DLD1 (cell line): ENCODE results near the gene SH3GLB2.

ENCODE experiments used
- in situ Hi-C: cut with HindIII; loops from 2 replicates; pipeline ENCODE4 v1.10.0; 2017; ENCODE audit warnings: low sequenced_read_pairs

SH3GLB2 gene

GRCh38 chr9:129054163-129054851 lies 26.2 kb upstream of the SH3GLB2 start:
- in situ Hi-C loops, result no loop called here

GRCh38 chr9:129053020-129053419 lies 24.9 kb upstream of the SH3GLB2 start:
- in situ Hi-C loops, result no loop called here

GRCh38 chr9:129052592-129052991 lies 24.5 kb upstream of the SH3GLB2 start:
- in situ Hi-C loops, result no loop called here

- in situ Hi-C loops, result no loop called here
Observed at GRCh38 chr9:129042016-129042415, 13.9 kb upstream of the SH3GLB2 start.

GRCh38 chr9:129040113-129040643 lies 12.0 kb upstream of the SH3GLB2 start:
- in situ Hi-C loops, result no loop called here

- in situ Hi-C loops, result loop anchor here (5.0 kb wide), 1 partner anchor 44 kb away; the partner anchor contains the start of gene DOLPP1
Observed at GRCh38 chr9:129038109-129038852, 10.2 kb upstream of the SH3GLB2 start.

GRCh38 chr9:129037767-129038098 lies 9.6 kb upstream of the SH3GLB2 start:
- in situ Hi-C loops, result loop anchor here (5.0 kb wide), 1 partner anchor 45 kb away; the partner anchor contains the start of gene DOLPP1

GRCh38 chr9:129036923-129037766 lies 9.0 kb upstream of the SH3GLB2 start:
- in situ Hi-C loops, result loop anchor here (5.0 kb wide), 1 partner anchor 45 kb away; the partner anchor contains the start of gene DOLPP1

- in situ Hi-C loops, result loop anchor here (5.0 kb wide), 1 partner anchor 46 kb away; the partner anchor contains the start of gene DOLPP1
Observed at GRCh38 chr9:129036241-129036922, 8.3 kb upstream of the SH3GLB2 start, which contains the start of gene MIGA2. MIGA2 (plus strand) TSS chr9:129036626; CDS start chr9:129040595, 3,969 bp downstream.

- in situ Hi-C loops, result loop anchor here (5.0 kb wide), 1 partner anchor 46 kb away; the partner anchor contains the start of gene DOLPP1
Observed at GRCh38 chr9:129035838-129036237, 7.7 kb upstream of the SH3GLB2 start.

- in situ Hi-C loops, result no loop called here
Observed at GRCh38 chr9:129033216-129033615, 5.1 kb upstream of the SH3GLB2 start.

- in situ Hi-C loops, result no loop called here
Observed at GRCh38 chr9:129032541-129033159, 4.5 kb upstream of the SH3GLB2 start.

GRCh38 chr9:129031514-129031913 lies 3.4 kb upstream of the SH3GLB2 start:
- in situ Hi-C loops, result no loop called here

GRCh38 chr9:129030191-129030590 lies 2.1 kb upstream of the SH3GLB2 start:
- in situ Hi-C loops, result no loop called here

- in situ Hi-C loops, result no loop called here
Observed at GRCh38 chr9:129027685-129028191, 393 bp downstream of the SH3GLB2 start.

- in situ Hi-C loops, result no loop called here
Observed at GRCh38 chr9:129027224-129027684, 877 bp downstream of the SH3GLB2 start.

GRCh38 chr9:129026442-129027223 lies 1.5 kb downstream of the SH3GLB2 start:
- in situ Hi-C loops, result no loop called here

- in situ Hi-C loops, result no loop called here
Observed at GRCh38 chr9:129023908-129024233, 4.3 kb downstream of the SH3GLB2 start.
